T-helper 1 cell treated with Interleukin-12 subunit alpha and Interleukin-12 subunit beta and Interleukin-4 antibody, amounts not matched to agents 30 μg/mL and 1 μg/mL, for 36 hours (primary cell): ENCODE results near the gene LRIG2.

Experiments used
- H3K27ac Mint-ChIP-seq: one replicate; pipeline ENCODE4 v1.8.0; 2021; ENCODE audit warnings: mild to moderate bottlenecking, mixed read lengths
- H3K27me3 Mint-ChIP-seq: one replicate; pipeline ENCODE4 v1.8.0; 2021; ENCODE audit warnings: low read depth, mixed read lengths
- H3K36me3 Mint-ChIP-seq: one replicate; pipeline ENCODE4 v1.8.0; 2021; ENCODE audit warnings: low read depth, mixed read lengths
- H3K4me1 Mint-ChIP-seq: one replicate; pipeline ENCODE4 v1.8.0; 2021; ENCODE audit warnings: low read depth, mixed read lengths
- H3K4me3 Mint-ChIP-seq: one replicate; pipeline ENCODE4 v1.8.0; 2021; ENCODE audit warnings: mild to moderate bottlenecking, moderate library complexity, mixed read lengths
- H3K9me3 Mint-ChIP-seq: one replicate; pipeline ENCODE4 v1.8.0; 2021; ENCODE audit warnings: mixed read lengths

LRIG2 gene

DNA sequence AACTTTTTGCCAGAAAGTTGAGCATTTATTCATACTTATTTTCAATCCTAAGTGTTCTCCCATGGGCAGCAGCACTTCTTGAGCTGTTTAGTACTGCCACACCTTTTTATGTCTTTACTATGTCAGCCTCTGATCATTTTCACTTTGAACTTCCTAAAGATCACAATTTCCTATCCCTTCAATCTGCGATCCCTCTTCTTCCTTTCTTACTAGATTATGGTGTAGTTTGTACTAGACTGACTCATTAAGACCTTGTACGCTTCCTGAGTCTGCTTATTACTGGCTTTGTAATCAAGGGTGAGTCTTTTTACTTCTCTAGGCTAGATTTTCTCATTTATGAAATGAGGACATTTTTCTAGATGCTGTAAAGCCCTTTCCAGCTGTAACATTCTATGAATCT lies 55.1 kb downstream of the LRIG2 start:
- no peaks in the 10 kb centered on the region for H3K9me3 Mint-ChIP-seq
- no peak overlapping the region for H3K4me3 Mint-ChIP-seq
- H3K4me1 Mint-ChIP-seq = peaks cover 5% of the 10 kb centered on the region
- H3K36me3 Mint-ChIP-seq = peaks cover 38% of the 10 kb centered on the region
- no peaks in the 10 kb centered on the region for H3K27me3 Mint-ChIP-seq
- no peak overlapping the region for H3K27ac Mint-ChIP-seq

- Mint-ChIP-seq H3K27ac (no peak overlapping the region), H3K4me1 (peaks cover 5% of the 10 kb centered on the region), H3K27me3 (no peaks in the 10 kb centered on the region), H3K9me3 (no peaks in the 10 kb centered on the region), H3K4me3 (no peak overlapping the region), H3K36me3 (peaks cover 28% of the 10 kb centered on the region)
Measured at GRCh38 chr1:113129529-113130185, 56.7 kb downstream of the LRIG2 start.

- no peak overlapping the region for H3K4me3 Mint-ChIP-seq
- H3K27ac Mint-ChIP-seq = no peak overlapping the region
- H3K4me1 Mint-ChIP-seq = peaks cover 5% of the 10 kb centered on the region
- peaks cover 12% of the 10 kb centered on the region for H3K36me3 Mint-ChIP-seq
- no peaks in the 10 kb centered on the region for H3K27me3 Mint-ChIP-seq
- no peaks in the 10 kb centered on the region for H3K9me3 Mint-ChIP-seq
Measured at GRCh38 chr1:113133038-113133437, 60.0 kb downstream of the LRIG2 start.

DNA sequence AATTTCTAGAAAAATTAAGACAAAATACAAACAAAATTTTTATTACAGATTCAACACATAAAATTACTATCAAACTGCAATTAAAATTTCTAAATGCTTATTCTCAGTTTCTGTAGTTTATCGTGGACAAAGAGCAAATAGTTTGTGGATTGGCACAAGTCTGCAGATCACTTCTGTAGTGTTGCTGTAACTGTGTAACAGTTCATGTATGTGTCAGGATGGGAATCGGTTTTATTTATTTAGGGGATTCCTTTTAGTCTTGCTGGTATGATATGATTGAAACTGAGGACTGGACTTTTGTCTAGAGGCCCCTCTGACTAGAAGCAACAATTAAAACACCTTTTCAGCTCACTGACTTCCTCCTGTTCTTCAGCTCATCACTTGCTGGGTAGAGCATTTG lies 60.8 kb downstream of the LRIG2 start:
- Mint-ChIP-seq H3K4me3 (no peak overlapping the region), H3K27me3 (no peaks in the 10 kb centered on the region), H3K4me1 (peaks cover 5% of the 10 kb centered on the region), H3K27ac (no peak overlapping the region), H3K36me3 (peaks cover 12% of the 10 kb centered on the region), H3K9me3 (no peaks in the 10 kb centered on the region)

DNA sequence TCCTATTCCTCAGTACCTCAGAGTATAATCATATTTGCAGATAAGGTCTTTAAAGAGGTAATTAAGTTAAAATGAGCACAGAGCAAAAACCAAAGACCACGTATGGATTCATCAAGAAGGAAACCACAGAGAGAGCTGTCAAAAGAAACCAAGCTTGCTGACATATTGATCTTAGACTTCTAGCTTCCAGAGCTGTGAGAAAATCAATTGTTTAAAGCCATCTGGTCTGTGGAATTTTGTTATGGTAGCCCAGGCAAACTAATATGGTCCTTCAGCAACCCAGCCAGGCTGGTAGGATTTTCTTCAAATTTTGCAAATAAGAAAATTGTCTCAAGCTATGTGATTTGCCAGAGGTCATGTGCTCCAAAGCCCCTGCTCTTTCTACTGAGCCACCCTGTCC lies 62.5 kb downstream of the LRIG2 start:
- no peak overlapping the region for H3K27ac Mint-ChIP-seq
- no peaks in the 10 kb centered on the region for H3K27me3 Mint-ChIP-seq
- no peak overlapping the region for H3K4me3 Mint-ChIP-seq
- H3K4me1 Mint-ChIP-seq = peaks cover 4% of the 10 kb centered on the region
- H3K36me3 Mint-ChIP-seq = peaks cover 5% of the 10 kb centered on the region
- no peaks in the 10 kb centered on the region for H3K9me3 Mint-ChIP-seq

- Mint-ChIP-seq H3K4me3 (no peak overlapping the region), H3K27me3 (no peaks in the 10 kb centered on the region)
Measured at GRCh38 chr1:113136476-113136875, 63.5 kb downstream of the LRIG2 start.

GRCh38 chr1:113137563-113137962 lies 64.6 kb downstream of the LRIG2 start:
- Mint-ChIP-seq H3K27me3 (no peaks in the 10 kb centered on the region), H3K9me3 (no peaks in the 10 kb centered on the region), H3K4me3 (no peak overlapping the region), H3K36me3 (peaks cover 1% of the 10 kb centered on the region), H3K4me1 (peaks cover 8% of the 10 kb centered on the region), H3K27ac (no peak overlapping the region)

More at GRCh38 chr1:113136476-113136875, 63.5 kb downstream of the LRIG2 start:
- peaks cover 1% of the 10 kb centered on the region for H3K36me3 Mint-ChIP-seq
- H3K4me1 Mint-ChIP-seq = peaks cover 5% of the 10 kb centered on the region
- H3K9me3 Mint-ChIP-seq = no peaks in the 10 kb centered on the region
- no peak overlapping the region for H3K27ac Mint-ChIP-seq

GRCh38 chr1:113138778-113139177 lies 65.8 kb downstream of the LRIG2 start:
- H3K9me3 Mint-ChIP-seq = no peaks in the 10 kb centered on the region
- peaks cover 9% of the 10 kb centered on the region for H3K4me1 Mint-ChIP-seq
- H3K36me3 Mint-ChIP-seq = no peaks in the 10 kb centered on the region
- H3K4me3 Mint-ChIP-seq = no peak overlapping the region
- no peaks in the 10 kb centered on the region for H3K27me3 Mint-ChIP-seq
- H3K27ac Mint-ChIP-seq = no peak overlapping the region

DNA sequence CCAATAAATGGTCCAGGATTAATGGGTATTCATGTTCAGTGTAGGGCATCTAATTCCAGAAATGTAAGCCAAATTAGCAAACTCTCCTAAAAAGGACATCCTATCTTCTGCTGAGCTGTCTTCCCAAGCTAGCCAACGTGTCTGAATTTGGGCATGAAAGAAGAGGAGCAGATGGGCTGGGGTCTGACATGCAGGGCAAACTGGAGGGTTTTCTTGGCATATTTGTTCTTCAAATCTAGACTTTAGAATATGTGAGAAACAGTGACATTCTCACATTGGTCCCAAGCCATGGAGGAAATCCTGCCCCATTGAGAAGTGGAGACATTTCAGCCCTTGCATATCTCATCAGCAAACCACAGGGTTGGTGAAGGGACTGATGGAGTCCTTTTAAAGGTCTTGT lies 67.2 kb downstream of the LRIG2 start:
- Mint-ChIP-seq H3K4me1 (peaks cover 9% of the 10 kb centered on the region), H3K27me3 (no peaks in the 10 kb centered on the region), H3K9me3 (no peaks in the 10 kb centered on the region), H3K4me3 (no peak overlapping the region), H3K36me3 (no peaks in the 10 kb centered on the region), H3K27ac (no peak overlapping the region)

- Mint-ChIP-seq H3K4me3 (no peak overlapping the region), H3K4me1 (peaks cover 9% of the 10 kb centered on the region), H3K36me3 (no peaks in the 10 kb centered on the region), H3K9me3 (no peaks in the 10 kb centered on the region), H3K27ac (no peak overlapping the region), H3K27me3 (no peaks in the 10 kb centered on the region)
Measured at GRCh38 chr1:113140588-113141446, 67.8 kb downstream of the LRIG2 start.

DNA sequence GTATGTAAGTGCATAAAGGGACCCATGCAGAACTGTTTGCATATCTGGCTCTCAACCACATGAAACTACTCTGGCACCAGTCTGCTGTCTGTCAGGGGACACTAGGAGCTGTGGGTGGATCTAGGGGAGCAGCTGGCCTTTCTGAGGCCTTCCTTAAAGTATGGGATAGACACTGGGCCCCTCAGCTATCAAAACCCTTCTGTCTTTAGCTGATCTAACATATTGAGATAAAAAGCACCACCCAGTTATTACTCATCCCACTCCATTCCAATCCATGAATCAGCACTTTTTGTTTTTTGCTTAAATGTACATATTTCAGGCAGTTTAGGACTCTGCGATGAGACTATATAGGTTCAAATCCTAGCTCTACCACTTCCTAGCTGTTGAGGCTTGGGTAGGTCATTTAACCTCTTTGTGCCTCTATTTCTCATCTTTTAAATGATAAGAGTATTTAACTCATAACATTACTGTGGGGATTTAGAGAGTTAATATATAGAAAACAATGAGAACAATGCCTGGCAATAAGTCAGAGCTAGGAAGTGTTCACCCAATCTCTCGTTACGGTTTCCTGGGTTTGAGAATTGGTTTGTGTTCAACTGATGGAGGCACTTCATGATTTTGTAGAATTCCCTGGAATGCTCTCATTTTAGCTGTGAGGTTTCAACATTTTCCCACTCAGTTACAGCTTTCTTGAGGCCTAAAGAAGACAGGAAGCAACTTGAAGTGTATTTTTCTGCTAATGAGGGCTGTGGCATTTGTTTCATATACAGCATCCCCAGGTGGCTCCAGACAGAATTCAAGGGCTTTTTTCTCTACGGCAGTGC lies 68.9 kb downstream of the LRIG2 start:
- H3K4me1 Mint-ChIP-seq = peaks cover 15% of the 10 kb centered on the region
- no peaks in the 10 kb centered on the region for H3K9me3 Mint-ChIP-seq
- no peaks in the 10 kb centered on the region for H3K36me3 Mint-ChIP-seq
- no peak overlapping the region for H3K4me3 Mint-ChIP-seq
- no peak overlapping the region for H3K27ac Mint-ChIP-seq
- no peaks in the 10 kb centered on the region for H3K27me3 Mint-ChIP-seq

DNA sequence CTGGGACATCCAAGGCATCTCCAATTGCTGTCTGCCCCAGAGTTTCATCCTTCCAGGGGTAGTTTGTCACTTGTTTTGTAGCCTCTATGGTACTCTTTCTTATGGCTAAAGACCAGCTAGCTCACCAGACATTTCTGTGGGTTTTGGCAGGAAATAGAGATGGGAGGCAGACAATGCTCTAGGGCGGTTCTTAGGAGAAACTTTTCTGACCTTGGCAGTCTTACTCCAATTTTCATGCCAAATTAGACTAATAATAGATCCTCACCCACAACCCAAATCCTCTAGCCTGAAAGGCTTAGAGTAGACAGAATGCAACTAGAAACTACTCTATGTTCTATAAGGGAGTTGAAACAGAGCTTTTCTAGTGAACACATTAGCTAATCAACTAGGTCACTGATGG lies 69.8 kb downstream of the LRIG2 start:
- no peak overlapping the region for H3K27ac Mint-ChIP-seq

DNA sequence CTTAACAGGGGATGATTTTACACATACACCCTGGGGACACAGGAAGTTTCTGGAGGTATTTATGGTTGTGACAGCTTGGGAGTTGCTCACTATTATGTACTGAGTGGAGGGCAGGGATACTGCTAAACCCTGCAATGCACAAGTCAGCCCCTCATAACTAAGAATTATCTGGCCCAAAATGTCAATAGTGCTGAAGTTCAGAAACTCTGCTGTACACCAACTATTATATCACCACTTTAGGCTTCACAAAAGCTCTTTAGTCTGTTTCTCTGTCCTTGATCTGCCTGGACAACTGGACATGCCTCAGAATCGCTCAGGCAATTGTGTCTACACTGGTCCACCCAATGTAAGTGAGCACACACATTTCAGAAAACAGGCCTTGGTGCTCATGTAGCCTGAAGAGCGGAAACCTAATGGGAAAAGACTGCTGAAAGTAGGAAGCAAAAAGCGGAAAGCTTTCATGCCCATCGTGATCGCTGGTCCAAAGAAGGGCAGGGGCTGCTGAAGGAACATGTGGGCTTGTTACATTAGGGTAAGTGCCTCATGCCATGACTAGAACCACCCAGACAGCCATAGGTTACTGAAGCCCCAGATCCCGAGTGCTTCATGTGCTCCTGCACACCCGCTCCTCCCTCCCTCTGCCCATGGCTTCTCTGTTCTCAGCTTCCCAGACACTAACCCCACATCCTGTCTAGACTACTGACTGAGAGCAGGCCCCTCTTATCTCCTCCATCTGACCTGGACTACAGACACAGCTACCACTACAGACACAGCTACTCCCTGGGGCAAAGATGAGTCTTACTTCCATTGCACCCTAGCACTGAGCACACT lies 73.5 kb downstream of the LRIG2 start:
- Mint-ChIP-seq H3K9me3 (no peaks in the 10 kb centered on the region), H3K27ac (no peak overlapping the region), H3K36me3 (no peaks in the 10 kb centered on the region), H3K4me1 (peaks cover 21% of the 10 kb centered on the region), H3K27me3 (no peaks in the 10 kb centered on the region), H3K4me3 (no peak overlapping the region)

More for the DNA sequence above, 69.8 kb downstream of the LRIG2 start:
- H3K36me3 Mint-ChIP-seq = no peaks in the 10 kb centered on the region
- no peaks in the 10 kb centered on the region for H3K9me3 Mint-ChIP-seq
- H3K4me3 Mint-ChIP-seq = no peak overlapping the region
- peaks cover 21% of the 10 kb centered on the region for H3K4me1 Mint-ChIP-seq
- H3K27me3 Mint-ChIP-seq = no peaks in the 10 kb centered on the region

DNA sequence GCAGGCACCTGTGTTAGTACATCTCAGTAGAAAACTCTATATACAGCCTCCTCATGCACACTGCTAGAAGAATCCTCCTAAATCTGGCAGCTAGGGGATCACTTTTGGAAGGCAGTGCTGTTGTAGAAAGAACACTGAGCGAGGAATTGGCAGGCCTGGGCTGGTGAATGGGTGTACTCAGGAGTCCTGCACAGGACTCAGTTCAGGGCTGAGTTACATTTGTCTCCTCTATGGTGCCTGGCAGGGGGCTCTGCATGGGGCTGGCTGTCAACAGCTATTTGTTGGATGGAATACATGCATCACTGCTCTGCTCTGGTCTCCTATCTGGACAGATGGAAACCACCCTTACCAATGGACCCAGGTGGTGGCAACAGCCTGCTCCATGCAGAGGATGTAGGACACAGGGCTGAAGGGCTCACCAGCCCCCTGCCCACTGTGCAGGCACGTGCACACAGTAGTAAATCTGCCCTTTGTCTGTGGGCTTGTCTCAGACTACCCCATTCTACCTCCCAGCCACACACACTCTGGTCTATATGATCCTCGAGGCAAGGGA lies 74.2 kb downstream of the LRIG2 start:
- Mint-ChIP-seq H3K4me1 (peaks cover 21% of the 10 kb centered on the region), H3K27me3 (no peaks in the 10 kb centered on the region), H3K9me3 (no peaks in the 10 kb centered on the region), H3K4me3 (no peak overlapping the region), H3K27ac (no peak overlapping the region), H3K36me3 (no peaks in the 10 kb centered on the region)
